Heart left ventricle (tissue), 16 donors: Measurements from ENCODE around the gene ERRFI1. TPM values are rescaled to one million over a fixed set of nuclear protein-coding genes. Genes with fewer than 3 reads are reported as not detected.

ENCODE experiments used
- ATAC-seq, 4 donors: fragments of 200-7000 bp; cut with Tn5 transposase; one replicate each; pipeline ENCODE4 v1.9.1; 2020 to 2022; ENCODE audit warnings: moderate library complexity in 4 of 4, mild to moderate bottlenecking in 3 of 4, moderate number of reproducible peaks in 1 of 4
- DNase-seq, 5 donors: peaks; one replicate each; pipeline ENCODE4 v3.0.0-alpha.2; 2020
- H3K27ac ChIP-seq, 12 donors: fragments of 200-600 bp; sonication (generic) in 4 of 12; one replicate each; pipeline versions ENCODE4 v1.5.0 to v1.8.0; 2016 to 2022; ENCODE audit warnings: mild to moderate bottlenecking in 2 of 12
- H3K27me3 ChIP-seq, 9 donors: fragments of 200-600 bp; sonication (generic) in 2 of 9; one replicate each; pipeline versions ENCODE4 v1.5.1 to v1.8.0; 2016 to 2022; ENCODE audit warnings: mild to moderate bottlenecking in 3 of 9
- H3K36me3 ChIP-seq, 9 donors: fragments of 200-600 bp; sonication (generic) in 2 of 9; one replicate each; pipeline versions ENCODE4 v1.5.0 to v1.8.0; 2018 to 2022; ENCODE audit warnings: mild to moderate bottlenecking in 2 of 9
- H3K4me1 ChIP-seq, 12 donors: fragments of 200-600 bp; sonication (generic) in 4 of 12; one replicate each; pipeline versions ENCODE4 v1.5.0 to v1.8.0; 2016 to 2022; ENCODE audit warnings: mild to moderate bottlenecking in 3 of 12
- H3K4me3 ChIP-seq, 12 donors: fragments of 200-600 bp; sonication (generic) in 4 of 12; one replicate each; pipeline versions ENCODE4 v1.5.0 to v1.8.0; 2017 to 2022; ENCODE audit warnings: mild to moderate bottlenecking in 9 of 12, moderate library complexity in 4 of 12
- H3K9me3 ChIP-seq, 12 donors: fragments of 200-600 bp; sonication (generic) in 4 of 12; one replicate each; pipeline versions ENCODE4 v1.5.0 to v1.8.0; 2016 to 2022; ENCODE audit warnings: mild to moderate bottlenecking in 1 of 12
- CTCF ChIP-seq, 12 donors: fragments of 200-600 bp; sonication (generic) in 4 of 12; IDR thresholded peaks; one replicate each; pipeline versions ENCODE4 v1.5.0 to v1.8.0; 2018 to 2022; ENCODE audit warnings: antibody characterized with exemption in 12 of 12, mild to moderate bottlenecking in 5 of 12
- POLR2A ChIP-seq, 2 donors: fragments of 450-650 bp; IDR thresholded peaks; one replicate each; pipeline ENCODE4 v1.6.1; 2017; ENCODE audit warnings: antibody characterized with exemption in 2 of 2, mild to moderate bottlenecking in 2 of 2, moderate library complexity in 2 of 2
- WGBS, 4 donors: extraction: QIAGEN DNeasy Blood & Tissue Kit in 2 of 4; methylation state at CpG; one replicate each; pipeline versions ENCODE4 v1.1.5 to v1.1.7; 2013 to 2018; 5-methylcytosine and 5-hydroxymethylcytosine counted together
- intact Hi-C, 10 donors: fragments of 100-400 bp; cut with DNase I; formaldehyde crosslinking; loops; one replicate each; pipeline versions ENCODE4 v1.11.1 to v1.14.2; 2022
- polyA plus RNA-seq, 2 donors: library from polyadenylated mRNA; stranded (reverse); fragments of 200-250 nt; gene quantifications; one replicate each; pipeline ENCODE4 v1.2.3, GENCODE V29; 2013
- total RNA-seq, 9 donors: library from RNA; depleted of rRNA in 2 of 9; stranded (reverse); fragments of >200 nt in 2 of 9; fragmentation: NEBNext Ultra II Directional in 3 of 9; extraction: Animal tissue kit (Norgen Biotek cat#: 25700) in 3 of 9; gene quantifications; one replicate each; pipeline versions ENCODE4 v1.1.0 to v1.2.4, GENCODE V29; 2016 to 2023
- donor health status: ischemic (EF 13 %, LVEDD 7.1; RV severe dilation, severe dysfunction).
- donor health status: healthy with polysubstance abuse.
- donor health status: DM: no; HTN: yes; CAD: no.
- donor health status: DM: no; HTN: no; CAD: no.
- donor health status: ischemic (EF 25% LVEDD 6.9; RV normal size, moderate dysfunction).
- donor health status: ischemic (EF 25% LVEDD 5.7; RV mildly dilated, moderate dysfunction).
- donor health status: healthy.
- donor health status: DM: yes; HTN: yes; CAD: no.
- donor health status: ischemic (EF 35%, LVEDD 5.7; RV mildly dilated, moderate dysfunction).
- donor health status: nonischemic (EF 11% LVEDD 7.7; RV severe dilation, severe dysfunction).
- donor health status: DM: yes; HTN: yes; CAD: no.
- donor health status: PGD.
- donor health status: ischemic (EF 29% LVEDD 5.4; RV normal size, mild dysfunction).
- donor health status: nonischemic (EF 23%, LVEDD 6.1; RV moderate dilation, normal function).

ERRFI1 gene
- total and polyA plus RNA-seq, 11 donors = 3.8 to 26.0 (median 12.0) TPM

GRCh38 chr1:8025061-8025670, 943 bp downstream of the ERRFI1 start:
- peak overlapping the region in 11 of 12 donors; percentile 71 to 96 (median 89) for H3K27ac ChIP-seq
- peaks cover 0 to 17% (median 0%) of the 10 kb centered on the region in 9 donors for H3K27me3 ChIP-seq
- no peaks in the 10 kb centered on the region for H3K9me3 ChIP-seq
- intact Hi-C loops = loop anchor here in 5 of 10 donors (1.0 to 10.0 kb wide), 6 partner anchors 43 to 420 kb away; partner anchors contain the start of gene SLC45A1 (in 1 of the 5)
- H3K36me3 ChIP-seq = no peaks in the 10 kb centered on the region
- no peak for DNase-seq
- peaks cover 0 to 50% (median 31%) of the 10 kb centered on the region in 12 donors for H3K4me1 ChIP-seq
- ATAC-seq = no peak
- TF ChIP-seq POLR2A (IDR thresholded peaks at IDR 0.05) (no peak), CTCF (IDR thresholded peaks at IDR 0.05) (no peak)
- 4 to 11% (median 7%) methylated on average over 19 of the region's 19 CpGs for WGBS, 4 donors
- peak overlapping the region; percentile 66 to 95 (median 86) for H3K4me3 ChIP-seq

GRCh38 chr1:8024329-8024728, 1.8 kb downstream of the ERRFI1 start:
- 90 to 95% (median 92%) methylated on average over 3 of the region's 3 CpGs for WGBS, 4 donors
- Histone ChIP-seq H3K27ac (peak overlapping the region in 1 of 12 donors; percentile 54), H3K4me3 (peak overlapping the region in 9 of 12 donors; percentile 66 to 95 (median 83)), H3K9me3 (no peaks in the 10 kb centered on the region), H3K36me3 (no peaks in the 10 kb centered on the region), H3K4me1 (peaks cover 0 to 55% (median 33%) of the 10 kb centered on the region in 12 donors), H3K27me3 (peaks cover 0 to 17% (median 0%) of the 10 kb centered on the region in 9 donors)
- intact Hi-C loops = loop anchor here in 4 of 10 donors (5.0 to 10.0 kb wide), 4 partner anchors 37 to 420 kb away; no protein-coding TSS in a partner anchor
- ATAC-seq (no peak), DNase-seq (no peak)
- TF ChIP-seq CTCF (IDR thresholded peaks at IDR 0.05) (no peak), POLR2A (IDR thresholded peaks at IDR 0.05) (no peak)

- H3K9me3 ChIP-seq = no peaks in the 10 kb centered on the region
- TF ChIP-seq POLR2A (IDR thresholded peaks at IDR 0.05) = no peak
- TF ChIP-seq CTCF (IDR thresholded peaks at IDR 0.05) = no peak
- H3K27ac ChIP-seq = peak overlapping the region in 1 of 12 donors; percentile 54
- intact Hi-C loops = loop anchor here in 4 of 10 donors (5.0 to 10.0 kb wide), 4 partner anchors 37 to 421 kb away; no protein-coding TSS in a partner anchor
- peaks cover 0 to 55% (median 33%) of the 10 kb centered on the region in 12 donors for H3K4me1 ChIP-seq
- ATAC-seq (no peak), DNase-seq (no peak)
- H3K4me3 ChIP-seq = peak overlapping the region in 3 of 12 donors; percentile 66 to 95 (median 87)
- H3K36me3 ChIP-seq = no peaks in the 10 kb centered on the region
- 32 to 96% (median 49%) methylated on average over 1 of the region's 1 CpG for WGBS, 4 donors
- H3K27me3 ChIP-seq = peaks cover 0 to 17% (median 0%) of the 10 kb centered on the region in 9 donors
Observed at GRCh38 chr1:8023995-8024313, 2.2 kb downstream of the ERRFI1 start.

- H3K4me3 ChIP-seq = peak overlapping the region in 3 of 12 donors; percentile 66 to 95 (median 87)
- ATAC-seq (no peak), DNase-seq (no peak)
- H3K27me3 ChIP-seq = peaks cover 0 to 17% (median 0%) of the 10 kb centered on the region in 9 donors
- 89 to 94% (median 90%) methylated on average over 10 of the region's 10 CpGs for WGBS, 4 donors
- TF ChIP-seq POLR2A (IDR thresholded peaks at IDR 0.05) (no peak), CTCF (IDR thresholded peaks at IDR 0.05) (no peak)
- intact Hi-C loops = loop anchor here in 4 of 10 donors (5.0 to 10.0 kb wide), 4 partner anchors 36 to 421 kb away; no protein-coding TSS in a partner anchor
- H3K36me3 ChIP-seq = no peaks in the 10 kb centered on the region
- H3K4me1 ChIP-seq = peaks cover 0 to 56% (median 32%) of the 10 kb centered on the region in 12 donors
- no peaks in the 10 kb centered on the region for H3K9me3 ChIP-seq
- peak overlapping the region in 1 of 12 donors; percentile 54 for H3K27ac ChIP-seq
Observed at GRCh38 chr1:8023287-8023994, 2.7 kb downstream of the ERRFI1 start.
